ENCODE measurements around the gene NECTIN1.

The NECTIN1 gene
- total RNA-seq: 2.5 to 11.8 reads per million in 2 donors

GRCh38 chr11:119728651-119729580 lies at the start of gene NECTIN1:
TSS of gene NECTIN1 (minus strand) at chr11:119729200. CDS start at chr11:119728553, 647 bp downstream.
- peak; percentile 65 to 87 (median 75) for DNase-seq

- no peak for DNase-seq
Measured at GRCh38 chr11:119778391-119779194, 49.6 kb upstream of the NECTIN1 start.

- DNase-seq: no peak
Measured at GRCh38 chr11:119777940-119778339, 48.9 kb upstream of the NECTIN1 start.

- DNase-seq: no peak
Measured at GRCh38 chr11:119776651-119777050, 47.7 kb upstream of the NECTIN1 start.

GRCh38 chr11:119776031-119776636 lies 47.1 kb upstream of the NECTIN1 start:
- no peak for DNase-seq

- DNase-seq: peak in 1 of 5 experiments; percentile 11
Measured at GRCh38 chr11:119774172-119774763, 45.3 kb upstream of the NECTIN1 start.

- DNase-seq: no peak
Measured at GRCh38 chr11:119772641-119773415, 43.8 kb upstream of the NECTIN1 start.

GRCh38 chr11:119772076-119772475 lies 43.1 kb upstream of the NECTIN1 start:
- no peak for DNase-seq

- no peak for DNase-seq
Measured at GRCh38 chr11:119771172-119771770, 42.3 kb upstream of the NECTIN1 start.

- no peak for DNase-seq
Measured at GRCh38 chr11:119765628-119766027, 36.6 kb upstream of the NECTIN1 start.

GRCh38 chr11:119764108-119764868 lies 35.3 kb upstream of the NECTIN1 start:
- no peak for DNase-seq

GRCh38 chr11:119763071-119763728 lies 34.2 kb upstream of the NECTIN1 start:
- DNase-seq: no peak

GRCh38 chr11:119759747-119760412 lies 30.9 kb upstream of the NECTIN1 start:
- no peak for DNase-seq

GRCh38 chr11:119759324-119759723 lies 30.3 kb upstream of the NECTIN1 start:
- DNase-seq: no peak

- no peak for DNase-seq
Measured at GRCh38 chr11:119758291-119758690, 29.3 kb upstream of the NECTIN1 start.

- no peak for DNase-seq
Measured at GRCh38 chr11:119757378-119757777, 28.4 kb upstream of the NECTIN1 start.

GRCh38 chr11:119756169-119756865 lies 27.3 kb upstream of the NECTIN1 start:
- DNase-seq: no peak

- DNase-seq: no peak
Measured at GRCh38 chr11:119755356-119756071, 26.5 kb upstream of the NECTIN1 start.
